ENCODE results near the gene RAB3A. TPM values are rescaled to one million over a fixed set of nuclear protein-coding genes. Genes with fewer than 3 reads are reported as not detected.

Gene RAB3A
- total RNA-seq, 4 donors from 2014 or later = 0.91 to 2.7 (median 2.1) TPM

GRCh38 chr19:18245297-18245696 is 41.5 kb upstream of the RAB3A start:
- no peak overlapping the region for H3K4me3 ChIP-seq (ENCODE audit: low read depth, poor library complexity, severe bottlenecking)
- TF ChIP-seq POLR2A (IDR thresholded peaks at IDR 0.05) (no peak), CTCF (IDR thresholded peaks at IDR 0.05) (no peak)
- intact Hi-C loops (cut with DNase I; ENCODE audit: low total_unique reads) = no loop called here
- 71 to 80% methylated on average over 7 of the region's 7 CpGs for WGBS, 2 donors
- no peak for DNase-seq (ENCODE audit: low spot score in 2 of 2)

- no peak for DNase-seq (ENCODE audit: low spot score in 2 of 2)
- H3K4me3 ChIP-seq (ENCODE audit: low read depth, poor library complexity, severe bottlenecking) = no peak overlapping the region
- 25 to 29% methylated on average over 12 of the region's 12 CpGs for WGBS, 2 donors
- no peak for TF ChIP-seq CTCF (IDR thresholded peaks at IDR 0.05)
- TF ChIP-seq POLR2A (IDR thresholded peaks at IDR 0.05) = no peak
- intact Hi-C loops (cut with DNase I; ENCODE audit: low total_unique reads) = no loop called here
Measured at GRCh38 chr19:18239303-18239702, 35.5 kb upstream of the RAB3A start.

GRCh38 chr19:18234194-18234593 is 30.4 kb upstream of the RAB3A start:
- no peak overlapping the region for H3K4me3 ChIP-seq (ENCODE audit: low read depth, poor library complexity, severe bottlenecking)
- whole genome bisulfite sequencing, 2 donors = 35 to 40% methylated on average over 6 of the region's 6 CpGs
- no peak for DNase-seq (ENCODE audit: low spot score in 2 of 2)
- intact Hi-C loops (cut with DNase I; ENCODE audit: low total_unique reads) = no loop called here
- TF ChIP-seq CTCF (IDR thresholded peaks at IDR 0.05) (no peak), POLR2A (IDR thresholded peaks at IDR 0.05) (no peak)

- no peak overlapping the region for H3K4me3 ChIP-seq (ENCODE audit: low read depth, poor library complexity, severe bottlenecking)
- DNase-seq (ENCODE audit: low spot score in 2 of 2) = no peak
- no peak for TF ChIP-seq CTCF (IDR thresholded peaks at IDR 0.05)
- no peak for TF ChIP-seq POLR2A (IDR thresholded peaks at IDR 0.05)
- 21 to 24% methylated on average over 37 of the region's 37 CpGs for WGBS, 2 donors
- intact Hi-C loops (cut with DNase I; ENCODE audit: low total_unique reads) = no loop called here
Measured at GRCh38 chr19:18233224-18233825, 29.5 kb upstream of the RAB3A start.

- intact Hi-C loops (cut with DNase I; ENCODE audit: low total_unique reads) = no loop called here
- TF ChIP-seq CTCF (IDR thresholded peaks at IDR 0.05) (no peak), POLR2A (IDR thresholded peaks at IDR 0.05) (no peak)
- DNase-seq (ENCODE audit: low spot score in 2 of 2) = no peak
- WGBS, 2 donors = 6 to 8% methylated on average over 30 to 40 of the region's 46 CpGs
- no peak overlapping the region for H3K4me3 ChIP-seq (ENCODE audit: low read depth, poor library complexity, severe bottlenecking)
Measured at GRCh38 chr19:18232540-18233223, 28.8 kb upstream of the RAB3A start.
